Endothelial cell of umbilical vein (primary cell): ENCODE measurements around the gene DNAH1. TPM values are rescaled to one million over a fixed set of nuclear protein-coding genes. Genes with fewer than 3 reads are reported as not detected.

Experiments used
- BruUV-seq: library from RNA; stranded (reverse); fragments of 400-500 nt; replicated peaks from 2 replicates; lab custom pipeline; 2021; lab: Mats Ljungman, UMichigan
- CTCF ChIA-PET: fragments of 300-600, 350-600 bp; sonication (Branson Sonifier 250); formaldehyde crosslinking; loops from one replicate; lab custom pipeline; 2021; ENCODE audit warnings: antibody characterized with exemption, inconsistent platforms; lab: Charles Lee
- POLR2A ChIA-PET: fragments of 300-600, 350-600 bp; sonication (Branson Sonifier 250); formaldehyde crosslinking; loops from one replicate; lab custom pipeline; 2021; ENCODE audit warnings: antibody characterized with exemption, inconsistent platforms; lab: Charles Lee
- DNase-seq: peaks from one replicate; pipeline ENCODE4 v3.0.0-alpha.2; 2011; ENCODE audit warnings: low read depth, low spot score
- FAIRE-seq: peaks from 2 replicates; lab custom pipeline; 2011; peaks lifted over from hg19 to GRCh38; lab: Jason Lieb, UNC
- H2AFZ ChIP-seq: 2 replicates; pipeline ENCODE4 v1.6.0; 2012; ENCODE audit warnings: low read depth, low read length, control low read depth, inconsistent platforms
- H3K27ac ChIP-seq: 2 replicates; pipeline ENCODE4 v1.5.1; 2011; ENCODE audit warnings: low read depth, mild to moderate bottlenecking, control low read depth, low read length, moderate library complexity; ENCODE audit not compliant: insufficient read depth
- H3K27me3 ChIP-seq, 2 experiments: 2 replicates each; pipeline versions ENCODE4 v1.6.0 to v1.6.1; 2011; ENCODE audit warnings: low read length in 2 of 2, mixed read lengths in 1 of 2; ENCODE audit not compliant: control insufficient read depth in 2 of 2, insufficient read depth in 2 of 2
- H3K36me3 ChIP-seq, 2 experiments: 2 replicates in 1 of 2; 3 replicates in 1 of 2; pipeline ENCODE4 v1.5.1; 2011; ENCODE audit warnings: low read length in 2 of 2, mild to moderate bottlenecking in 1 of 2, moderate library complexity in 1 of 2; ENCODE audit not compliant: control insufficient read depth in 2 of 2, insufficient read depth in 2 of 2; ENCODE audit errors: extremely low read depth in 1 of 2
- H3K4me1 ChIP-seq: 3 replicates; pipeline ENCODE4 v1.5.1; 2011; ENCODE audit warnings: mild to moderate bottlenecking, low read length; ENCODE audit not compliant: control insufficient read depth, insufficient read depth; ENCODE audit errors: extremely low read depth
- H3K4me2 ChIP-seq: 2 replicates; pipeline ENCODE4 v1.6.1; 2011; ENCODE audit warnings: low read length, control low read depth, mixed read lengths; ENCODE audit not compliant: insufficient read depth
- H3K4me3 ChIP-seq, 3 experiments: fragments of 200-600 bp in 1 of 3; sonication (generic), shearing (Covaris generic) in 1 of 3; replicated peaks in 1 of 3; 2 replicates each; pipeline ENCODE4 v1.5.1; 2011 to 2016; ENCODE audit warnings: control low read depth in 3 of 3, low read length in 3 of 3, mild to moderate bottlenecking in 2 of 3, inconsistent platforms in 1 of 3, low read depth in 1 of 3, moderate library complexity in 1 of 3; ENCODE audit not compliant: insufficient read depth in 1 of 3
- H3K79me2 ChIP-seq: 2 replicates; pipeline ENCODE4 v1.6.0; 2012; ENCODE audit warnings: low read length, inconsistent platforms; ENCODE audit not compliant: control insufficient read depth, insufficient read depth
- H3K9ac ChIP-seq: replicated peaks from 2 replicates; pipeline ENCODE3; 2011; ENCODE audit warnings: low read length, control low read depth; ENCODE audit not compliant: insufficient read depth; ENCODE audit errors: extremely low read depth
- H3K9me1 ChIP-seq: replicated peaks from 3 replicates; pipeline ENCODE4 v1.6.0; 2011; ENCODE audit warnings: mild to moderate bottlenecking, low read length; ENCODE audit not compliant: control insufficient read depth, insufficient read depth; ENCODE audit errors: extremely low read depth
- H3K9me3 ChIP-seq: replicated peaks from 2 replicates; pipeline ENCODE4 v1.5.1; 2012; ENCODE audit warnings: low read length, inconsistent platforms; ENCODE audit not compliant: control insufficient read depth, insufficient read depth
- H4K20me1 ChIP-seq: replicated peaks from 2 replicates; pipeline ENCODE3; 2011; ENCODE audit warnings: mild to moderate bottlenecking, low read length; ENCODE audit not compliant: control insufficient read depth, insufficient read depth; ENCODE audit errors: extremely low read depth
- CTCF ChIP-seq, 2 donors: IDR thresholded peaks; 1 replicate in 1 of 2; 2 replicates in 1 of 2; pipeline ENCODE4 v1.5.1; 2011; ENCODE audit warnings: low read length in 2 of 2, mild to moderate bottlenecking in 2 of 2, moderate library complexity in 2 of 2, control low read depth in 1 of 2, inconsistent platforms in 1 of 2, low read depth in 1 of 2; ENCODE audit not compliant: insufficient read depth in 1 of 2; ENCODE audit errors: extremely low read depth in 1 of 2
- EZH2 ChIP-seq: IDR thresholded peaks from 2 replicates; pipeline ENCODE4 v1.6.1; 2012; ENCODE audit warnings: borderline replicate concordance, low read depth, mild to moderate bottlenecking, moderate library complexity, low read length, inconsistent platforms; ENCODE audit not compliant: severe bottlenecking
- FOS ChIP-seq: IDR thresholded peaks from 2 replicates; pipeline ENCODE4 v1.6.1; 2011; ENCODE audit warnings: mild to moderate bottlenecking, low read length, moderate library complexity, borderline replicate concordance; ENCODE audit not compliant: insufficient read depth
- GATA2 ChIP-seq: IDR thresholded peaks from 2 replicates; pipeline ENCODE4 v1.7.0; 2011; ENCODE audit warnings: low read depth, mild to moderate bottlenecking, moderate library complexity, mixed read lengths, low read length; ENCODE audit not compliant: insufficient read length, insufficient read depth
- JUN ChIP-seq: IDR thresholded peaks from 2 replicates; pipeline ENCODE4 v1.6.1; 2011; ENCODE audit warnings: borderline replicate concordance, low read depth; ENCODE audit not compliant: insufficient read length, insufficient read depth
- MAX ChIP-seq: IDR thresholded peaks from 2 replicates; pipeline ENCODE4 v1.6.1; 2011; ENCODE audit not compliant: insufficient read depth, insufficient read length
- MYC ChIP-seq: IDR thresholded peaks from one replicate; pipeline ENCODE4 v1.6.1; 2011; ENCODE audit warnings: mild to moderate bottlenecking, low read depth, low read length
- POLR2A ChIP-seq: IDR thresholded peaks from 2 replicates; pipeline ENCODE4 v1.6.1; 2012; ENCODE audit warnings: low read depth, mild to moderate bottlenecking, control low read depth, low read length
- POLR2AphosphoS5 ChIP-seq: IDR thresholded peaks from 2 replicates; pipeline ENCODE4 v1.6.1; 2012; ENCODE audit warnings: low read depth, mild to moderate bottlenecking, control low read depth, low read length, moderate library complexity; ENCODE audit not compliant: insufficient read depth
- dilution Hi-C: fragments of 300-500 bp; cut with MboI; formaldehyde crosslinking; loops from one replicate; pipeline ENCODE4 v1.15.0; 2019; ENCODE audit warnings: low sequenced_read_pairs; ENCODE audit not compliant: extremely low pct_ligation_motif_present
- intact Hi-C: fragments of 100-400 bp; cut with micrococcal nuclease; formaldehyde crosslinking; loops from one replicate; pipeline ENCODE4 v1.10.0; 2022
- polyA plus RNA-seq, 4 experiments: library from polyadenylated mRNA; depleted of rRNA in 3 of 4; stranded (reverse) in 3 of 4; unstranded in 1 of 4; fragments of >200 nt; gene quantifications; 2 replicates each; pipeline versions ENCODE4 v1.2.1 to v1.2.3, GENCODE V29; 2011 to 2012; ENCODE audit warnings: missing spikeins in 1 of 4
- total RNA-seq: library from RNA; stranded (reverse); gene quantifications from 2 replicates; pipeline ENCODE4 v1.2.3, GENCODE V29; 2021

Gene DNAH1
- total and polyA plus RNA-seq, 2 donors (not counting 3 experiments of a cell fraction or from before 2014, with no cell fraction given) = 5.8 to 6.0 TPM

- Histone ChIP-seq H3K9ac (peak overlapping the region; percentile 62), H3K4me2 (no peak overlapping the region), H3K27ac (peak overlapping the region; percentile 96), H3K79me2 (no peaks in the 10 kb centered on the region), H3K4me1 (peaks cover 25% of the 10 kb centered on the region), H3K36me3 (no peaks in the 10 kb centered on the region), H2AFZ (no peak overlapping the region), H4K20me1 (no peaks in the 10 kb centered on the region), H3K27me3 (no peaks in the 10 kb centered on the region), H3K9me1 (no peaks in the 10 kb centered on the region), H3K4me3 (no peak overlapping the region), H3K9me3 (no peaks in the 10 kb centered on the region)
- dilution Hi-C loops (no loop called here), intact Hi-C loops (no loop called here)
- POLR2A ChIA-PET = no interaction called here
- TF ChIP-seq JUN (no peak), CTCF (IDR thresholded peaks at IDR 0.05; ENCODE audit: extremely low read depth in 1 of 2, insufficient read depth in 1 of 2, low read depth in 1 of 2, low read length in 2 of 2) (no peak)
- no peak for DNase-seq
- CTCF ChIA-PET = interaction anchor here (3.2 kb wide), 1 partner anchor 16 kb away, joined by 26 read pairs; no protein-coding TSS in a partner anchor
- no TSS peak for BruUV-seq
- FAIRE-seq = no peak
These were observed 114.3 kb downstream of the DNAH1 start for GRCh38 chr3:52430416-52430810.

GRCh38 chr3:52431459-52432223 is 115.5 kb downstream of the DNAH1 start:
- Histone ChIP-seq H3K4me2 (no peak overlapping the region), H3K9ac (no peak overlapping the region), H3K4me3 (no peak overlapping the region), H4K20me1 (no peaks in the 10 kb centered on the region), H3K27me3 (no peaks in the 10 kb centered on the region), H3K36me3 (peaks cover 0 to 2% of the 10 kb centered on the region in 2 experiments), H3K79me2 (no peaks in the 10 kb centered on the region), H3K9me3 (no peaks in the 10 kb centered on the region), H3K9me1 (no peaks in the 10 kb centered on the region), H3K27ac (no peak overlapping the region), H2AFZ (no peak overlapping the region), H3K4me1 (peaks cover 25% of the 10 kb centered on the region)
- ChIA-PET CTCF (interaction anchor here (1.0 to 3.2 kb wide), 3 partner anchors 15 to 211 kb away, joined by 4 to 26 read pairs (median 4); no protein-coding TSS in a partner anchor), POLR2A (no interaction called here)
- no TSS peak for BruUV-seq
- dilution Hi-C loops = no loop called here
- FAIRE-seq (no peak), DNase-seq (no peak)
- intact Hi-C loops = no loop called here
- TF ChIP-seq EZH2 (no peak), POLR2A (no peak), MYC (no peak), FOS (no peak), POLR2AphosphoS5 (no peak), JUN (no peak), GATA2 (no peak), CTCF (IDR thresholded peaks at IDR 0.05; ENCODE audit: extremely low read depth in 1 of 2, insufficient read depth in 1 of 2, low read depth in 1 of 2, low read length in 2 of 2) (no peak), MAX (no peak)
